NT2/D1 (cell line): ENCODE data around the gene TBC1D22A.
A peak's percentile ranks its signal among the peaks of the same experiment; 100 is the strongest.

Source experiments
- DNase-seq: peaks from one replicate; pipeline ENCODE4 v3.0.0-alpha.2; 2011; ENCODE audit warnings: low read depth, low spot score
- H3K27me3 ChIP-seq: 2 replicates; pipeline ENCODE4 v1.6.0; 2011; ENCODE audit warnings: mild to moderate bottlenecking; ENCODE audit not compliant: insufficient read length, insufficient read depth
- H3K36me3 ChIP-seq: 2 replicates; pipeline ENCODE4 v1.6.1; 2011; ENCODE audit warnings: mild to moderate bottlenecking, low read length, mixed read lengths; ENCODE audit not compliant: insufficient read depth, insufficient read length
- H3K4me1 ChIP-seq: 2 replicates; pipeline ENCODE4 v1.5.1; 2011; ENCODE audit not compliant: insufficient read depth, insufficient read length
- H3K4me3 ChIP-seq: 2 replicates; pipeline ENCODE4 v1.5.1; 2011; ENCODE audit warnings: low read depth; ENCODE audit not compliant: insufficient read length
- H3K9ac ChIP-seq: 2 replicates; pipeline ENCODE4 v1.6.0; 2011; ENCODE audit warnings: low read depth; ENCODE audit not compliant: insufficient read length
- H3K9me3 ChIP-seq: 2 replicates; pipeline ENCODE4 v1.5.1; 2011; ENCODE audit warnings: mild to moderate bottlenecking, low read length; ENCODE audit not compliant: insufficient read depth
- SUZ12 ChIP-seq: IDR thresholded peaks from 2 replicates; pipeline ENCODE4 v1.6.1; 2011; ENCODE audit not compliant: insufficient read length, insufficient read depth; ENCODE audit errors: extremely low read depth
- YY1 ChIP-seq: IDR thresholded peaks from 2 replicates; pipeline ENCODE4 v1.6.1; 2011; ENCODE audit not compliant: insufficient read length, insufficient read depth
- ZNF274 ChIP-seq: IDR thresholded peaks from 2 replicates; pipeline ENCODE4 v1.6.1; 2011; ENCODE audit warnings: mild to moderate bottlenecking, low read depth, low read length

Gene TBC1D22A

GRCh38 chr22:46862418-46863324, 100.2 kb downstream of the TBC1D22A start:
- Histone ChIP-seq H3K9ac (no peak overlapping the region), H3K4me1 (peaks cover 2% of the 10 kb centered on the region), H3K27me3 (no peaks in the 10 kb centered on the region), H3K36me3 (no peaks in the 10 kb centered on the region), H3K4me3 (no peak overlapping the region), H3K9me3 (no peaks in the 10 kb centered on the region)
- TF ChIP-seq ZNF274 = no peak
- no peak for TF ChIP-seq SUZ12
- no peak for TF ChIP-seq YY1
- no peak for DNase-seq

GRCh38 chr22:46863794-46864193, 101.3 kb downstream of the TBC1D22A start:
- H3K4me3 ChIP-seq = no peak overlapping the region
- no peaks in the 10 kb centered on the region for H3K27me3 ChIP-seq
- no peaks in the 10 kb centered on the region for H3K9me3 ChIP-seq
- no peak for TF ChIP-seq SUZ12
- no peak for TF ChIP-seq ZNF274
- no peak for TF ChIP-seq YY1
- no peak for DNase-seq
- peaks cover 2% of the 10 kb centered on the region for H3K4me1 ChIP-seq
- H3K36me3 ChIP-seq = no peaks in the 10 kb centered on the region
- H3K9ac ChIP-seq = no peak overlapping the region

GRCh38 chr22:46864314-46865051, 102.0 kb downstream of the TBC1D22A start:
- Histone ChIP-seq H3K4me1 (peaks cover 2% of the 10 kb centered on the region), H3K9me3 (peaks cover 6% of the 10 kb centered on the region; the same call in 1 of the 2 replicates), H3K36me3 (peaks cover 2% of the 10 kb centered on the region), H3K4me3 (no peak overlapping the region), H3K9ac (no peak overlapping the region), H3K27me3 (no peaks in the 10 kb centered on the region)
- DNase-seq = no peak
- TF ChIP-seq SUZ12 (no peak), ZNF274 (no peak)

GRCh38 chr22:46865052-46865434, 102.6 kb downstream of the TBC1D22A start:
- Histone ChIP-seq H3K9ac (no peak overlapping the region), H3K27me3 (no peaks in the 10 kb centered on the region), H3K4me1 (peaks cover 2% of the 10 kb centered on the region), H3K4me3 (no peak overlapping the region), H3K9me3 (peaks cover 7% of the 10 kb centered on the region; the same call in 1 of the 2 replicates), H3K36me3 (peaks cover 2% of the 10 kb centered on the region)
- no peak for DNase-seq
- TF ChIP-seq SUZ12 (no peak), YY1 (no peak), ZNF274 (no peak)

- peaks cover 2% of the 10 kb centered on the region for H3K36me3 ChIP-seq
- peaks cover 7% of the 10 kb centered on the region; the same call in 1 of the 2 replicates for H3K9me3 ChIP-seq
- H3K4me1 ChIP-seq = peaks cover 2% of the 10 kb centered on the region
- H3K4me3 ChIP-seq = no peak overlapping the region
- DNase-seq = no peak
- no peak overlapping the region for H3K9ac ChIP-seq
- TF ChIP-seq YY1 (no peak), SUZ12 (no peak), ZNF274 (no peak)
- no peaks in the 10 kb centered on the region for H3K27me3 ChIP-seq
Observed at GRCh38 chr22:46865642-46866041, 103.2 kb downstream of the TBC1D22A start.

- no peaks in the 10 kb centered on the region for H3K27me3 ChIP-seq
- peak; percentile 69 for DNase-seq
- H3K4me1 ChIP-seq = peaks cover 2% of the 10 kb centered on the region
- TF ChIP-seq SUZ12 (no peak), YY1 (no peak), ZNF274 (no peak)
- H3K9me3 ChIP-seq = peaks cover 7% of the 10 kb centered on the region; the same call in 1 of the 2 replicates
- H3K9ac ChIP-seq = no peak overlapping the region
- no peak overlapping the region for H3K4me3 ChIP-seq
- peaks cover 2% of the 10 kb centered on the region for H3K36me3 ChIP-seq
Observed at GRCh38 chr22:46866591-46866990, 104.1 kb downstream of the TBC1D22A start.

GRCh38 chr22:46867106-46867505, 104.7 kb downstream of the TBC1D22A start:
- Histone ChIP-seq H3K9ac (no peak overlapping the region), H3K4me3 (no peak overlapping the region), H3K4me1 (peaks cover 2% of the 10 kb centered on the region), H3K36me3 (peaks cover 2% of the 10 kb centered on the region), H3K27me3 (no peaks in the 10 kb centered on the region), H3K9me3 (peaks cover 7% of the 10 kb centered on the region; the same call in 1 of the 2 replicates)
- no peak for DNase-seq
- no peak for TF ChIP-seq SUZ12
- TF ChIP-seq YY1 = no peak
- no peak for TF ChIP-seq ZNF274
